Measurements from ENCODE around the gene UTP20.

UTP20 gene

GRCh38 chr12:101424620-101425019 lies 144.7 kb downstream of the UTP20 start:
- no peak for DNase-seq (ENCODE audit: low read depth in 2 of 2, low spot score in 1 of 2)

GRCh38 chr12:101430456-101430855 lies 150.6 kb downstream of the UTP20 start:
- no peak for DNase-seq (ENCODE audit: low read depth in 2 of 2, low spot score in 1 of 2)

DNA sequence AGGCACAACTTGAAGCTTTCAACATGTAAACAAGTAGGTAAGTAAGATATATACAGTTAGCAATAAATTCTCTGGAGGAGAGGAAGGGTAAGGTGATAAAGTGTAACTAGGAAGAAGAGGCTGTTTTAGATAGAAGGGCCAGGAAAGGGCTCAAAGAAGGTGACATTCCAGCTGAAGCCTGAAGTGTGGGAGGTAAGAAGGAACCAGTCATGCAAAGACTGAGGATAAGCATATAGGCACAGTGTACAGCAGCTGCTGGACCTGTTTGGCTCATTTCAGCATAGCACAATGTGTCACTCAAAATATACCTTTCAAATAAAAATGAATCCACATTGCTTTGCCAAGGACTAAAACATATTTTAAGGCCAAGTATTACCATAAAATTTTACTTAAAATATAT lies 156.2 kb downstream of the UTP20 start:
- DNase-seq (ENCODE audit: low read depth in 2 of 2, low spot score in 1 of 2) = no peak
